WTC11 (cell line): ENCODE results near the gene CLUH. TPM values are rescaled to one million over a fixed set of nuclear protein-coding genes. Genes with fewer than 3 reads are reported as not detected.
"Not testable (repeated sequence)": the region's sequence is repeated elsewhere in the genome, so short reads cannot be mapped to it uniquely, and the experiment has no call there.

ENCODE experiments used
- ATAC-seq: fragments of 200-7000 bp; cut with Tn5 transposase; 2 replicates; pipeline ENCODE4 v1.10.0; 2021; ENCODE audit warnings: mild to moderate bottlenecking, moderate library complexity
- CTCF ChIA-PET: fragments of 300-600 bp; sonication (Branson Sonifier 250); formaldehyde crosslinking; loops from one replicate; lab custom pipeline; 2021; ENCODE audit warnings: antibody characterized with exemption; lab: Charles Lee
- POLR2A ChIA-PET: fragments of 350-600 bp; sonication (Branson Sonifier 250); formaldehyde crosslinking; loops from one replicate; lab custom pipeline; 2021; ENCODE audit warnings: antibody characterized with exemption; lab: Charles Lee
- DNase-seq: peaks from one replicate; pipeline ENCODE4 v3.0.0; 2021; ENCODE audit warnings: low spot score
- H3K27ac Mint-ChIP-seq: 2 replicates; pipeline ENCODE4 v1.8.0; 2021; ENCODE audit warnings: mixed read lengths
- H3K27me3 Mint-ChIP-seq: 2 replicates; pipeline ENCODE4 v1.8.0; 2021; ENCODE audit warnings: low read depth, mild to moderate bottlenecking, moderate library complexity, mixed read lengths
- H3K36me3 Mint-ChIP-seq: 2 replicates; pipeline ENCODE4 v1.8.0; 2021; ENCODE audit warnings: mixed read lengths
- H3K4me1 Mint-ChIP-seq: 2 replicates; pipeline ENCODE4 v1.8.0; 2022; ENCODE audit warnings: mixed read lengths
- H3K4me3 Mint-ChIP-seq: 2 replicates; pipeline ENCODE4 v1.8.0; 2021; ENCODE audit warnings: mild to moderate bottlenecking, moderate library complexity, mixed read lengths
- H3K9me3 Mint-ChIP-seq: 2 replicates; pipeline ENCODE4 v1.8.0; 2021; ENCODE audit warnings: mixed read lengths
- AFF4 ChIP-seq: sonication (generic); formaldehyde crosslinking; IDR thresholded peaks from 2 replicates; pipeline ENCODE4 v1.8.1; 2023; ENCODE audit warnings: mild to moderate bottlenecking, missing genetic modification reagents, borderline replicate concordance
- ATF2 ChIP-seq: sonication (generic); formaldehyde crosslinking; IDR thresholded peaks from 2 replicates; pipeline ENCODE4 v1.8.1; 2022; ENCODE audit warnings: low read depth, missing genetic modification reagents, borderline replicate concordance
- CBFB ChIP-seq: sonication (generic); formaldehyde crosslinking; IDR thresholded peaks from 2 replicates; pipeline ENCODE4 v1.8.1; 2022; ENCODE audit warnings: mild to moderate bottlenecking, low read depth, missing genetic modification reagents
- CDX4 ChIP-seq: fragments of 250-450 bp; sonication (Bioruptor Pico); IDR thresholded peaks from 2 replicates; pipeline ENCODE4 v1.9.0; 2021; ENCODE audit warnings: moderate library complexity, mild to moderate bottlenecking, inconsistent platforms, borderline replicate concordance
- CTCF ChIP-seq: fragments of 200-600 bp; IDR thresholded peaks from 2 replicates; pipeline ENCODE4 v1.8.0; 2022; ENCODE audit warnings: antibody characterized with exemption
- ESRRA ChIP-seq: sonication (generic); formaldehyde crosslinking; IDR thresholded peaks from 2 replicates; pipeline ENCODE4 v1.8.1; 2022; ENCODE audit warnings: mild to moderate bottlenecking, missing genetic modification reagents, borderline replicate concordance
- FOXK1 ChIP-seq: sonication (generic); formaldehyde crosslinking; IDR thresholded peaks from 2 replicates; pipeline ENCODE4 v1.8.0; 2022; ENCODE audit warnings: mild to moderate bottlenecking, moderate library complexity, missing genetic modification reagents
- GRHL2 ChIP-seq: fragments of 250-450 bp; sonication (Bioruptor Pico); IDR thresholded peaks from 2 replicates; pipeline ENCODE4 v1.8.0; 2022; ENCODE audit warnings: mild to moderate bottlenecking, moderate library complexity; ENCODE audit not compliant: insufficient replicate concordance, severe bottlenecking
- GTF2I ChIP-seq: fragments of 250-450 bp; sonication (Bioruptor Pico); conservative IDR thresholded peaks from 2 replicates; pipeline ENCODE4 v1.4.0; 2021; ENCODE audit warnings: mild to moderate bottlenecking
- NFATC4 ChIP-seq: fragments of 250-450 bp; sonication (Bioruptor Pico); IDR thresholded peaks from 2 replicates; pipeline ENCODE4 v1.9.0; 2021; ENCODE audit warnings: mild to moderate bottlenecking
- NFE2L1 ChIP-seq: sonication (generic); formaldehyde crosslinking; IDR thresholded peaks from 2 replicates; pipeline ENCODE4 v1.8.1; 2023; ENCODE audit warnings: missing genetic modification reagents
- NR3C1 ChIP-seq: sonication (generic); formaldehyde crosslinking; conservative IDR thresholded peaks from 2 replicates; pipeline ENCODE4 v1.8.1; 2023; ENCODE audit warnings: low read depth, mild to moderate bottlenecking, missing genetic modification reagents
- TP53 ChIP-seq: sonication (generic); formaldehyde crosslinking; IDR thresholded peaks from 2 replicates; pipeline ENCODE4 v1.8.1; 2023; ENCODE audit warnings: mild to moderate bottlenecking, missing genetic modification reagents
- total RNA-seq: library from RNA; stranded (reverse); gene quantifications from 3 replicates; pipeline ENCODE4 v1.2.3, GENCODE V29; 2021
- TF ChIP-seq, protein P1 (sequence below): sonication (generic); formaldehyde crosslinking; IDR thresholded peaks from 2 replicates; pipeline ENCODE4 v1.8.1; 2022; ENCODE audit warnings: mild to moderate bottlenecking, missing genetic modification reagents, moderate library complexity, borderline replicate concordance

CLUH gene
- total RNA-seq, 1 experiment from 2014 or later = 105 TPM

GRCh38 chr17:2700030-2700490 lies 11.5 kb downstream of the CLUH start (continued):
- TF ChIP-seq CDX4 (CRISPR knock-in tag) (no peak), AFF4 (CRISPR knock-in tag) (no peak), GRHL2 (CRISPR knock-in tag) (no peak), NR3C1 (CRISPR knock-in tag) (no peak), CTCF (no peak), FOXK1 (CRISPR knock-in tag) (no peak), TP53 (no peak)

DNA sequence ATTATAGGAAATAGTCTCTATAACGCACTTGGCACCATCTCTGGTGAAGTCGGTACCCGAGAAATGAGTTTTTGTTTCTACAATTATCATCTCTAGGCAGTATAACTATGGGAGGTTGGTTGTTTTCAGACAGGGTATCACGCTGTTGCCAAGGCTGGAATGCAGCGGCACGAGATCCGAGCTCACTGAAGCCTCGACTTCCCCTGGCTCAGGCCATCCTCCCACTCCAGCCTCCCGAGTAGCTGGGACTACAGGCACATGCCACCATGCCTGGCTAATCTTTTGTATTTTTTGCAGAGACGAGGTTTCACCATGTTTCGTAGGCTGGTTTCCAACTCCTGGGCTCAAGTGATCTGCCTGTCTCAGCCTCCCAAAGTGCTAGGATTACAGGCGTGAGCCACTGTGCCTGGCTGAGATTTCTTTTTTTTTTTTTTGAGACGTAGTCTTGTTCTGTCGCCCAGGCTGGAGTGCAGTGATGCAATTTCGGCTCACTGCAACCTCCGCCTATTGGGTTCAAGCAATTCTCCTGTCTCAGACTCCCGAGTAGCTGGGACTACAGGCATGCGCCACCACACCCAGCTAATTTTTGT lies 12.3 kb downstream of the CLUH start:
- CTCF ChIA-PET = interaction anchor here (1.0 kb wide), 1 partner anchor 330 kb away, joined by 3 read pairs; no protein-coding TSS in a partner anchor
- H3K4me3 Mint-ChIP-seq, DNase-seq, H3K27me3 Mint-ChIP-seq, ATAC-seq, H3K9me3 Mint-ChIP-seq, POLR2A ChIA-PET, H3K4me1 Mint-ChIP-seq, H3K27ac Mint-ChIP-seq: not testable (repeated sequence)
- peaks cover 20% of the 10 kb centered on the region for H3K36me3 Mint-ChIP-seq

GRCh38 chr17:2697611-2698162 lies 13.9 kb downstream of the CLUH start:
- Mint-ChIP-seq H3K4me1 (no peaks in the 10 kb centered on the region), H3K36me3 (peaks cover 18% of the 10 kb centered on the region), H3K27ac (no peak overlapping the region), H3K9me3 (no peaks in the 10 kb centered on the region), H3K4me3 (no peak overlapping the region), H3K27me3 (no peaks in the 10 kb centered on the region)
- DNase-seq (peak; percentile 13), ATAC-seq (no peak)
- TF ChIP-seq CBFB (CRISPR knock-in tag) (no peak), ESRRA (CRISPR knock-in tag) (no peak), GTF2I (CRISPR knock-in tag) (no peak), NFE2L1 (CRISPR knock-in tag) (no peak), TP53 (no peak), NFATC4 (CRISPR knock-in tag) (no peak), ATF2 (no peak), CTCF (no peak)
- TF ChIP-seq, protein P1, sequence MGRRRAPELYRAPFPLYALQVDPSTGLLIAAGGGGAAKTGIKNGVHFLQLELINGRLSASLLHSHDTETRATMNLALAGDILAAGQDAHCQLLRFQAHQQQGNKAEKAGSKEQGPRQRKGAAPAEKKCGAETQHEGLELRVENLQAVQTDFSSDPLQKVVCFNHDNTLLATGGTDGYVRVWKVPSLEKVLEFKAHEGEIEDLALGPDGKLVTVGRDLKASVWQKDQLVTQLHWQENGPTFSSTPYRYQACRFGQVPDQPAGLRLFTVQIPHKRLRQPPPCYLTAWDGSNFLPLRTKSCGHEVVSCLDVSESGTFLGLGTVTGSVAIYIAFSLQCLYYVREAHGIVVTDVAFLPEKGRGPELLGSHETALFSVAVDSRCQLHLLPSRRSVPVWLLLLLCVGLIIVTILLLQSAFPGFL = no peak
- POLR2A ChIA-PET = no interaction called here
- CTCF ChIA-PET = interaction anchor here (0.6 to 1.7 kb wide), 5 partner anchors 13 to 315 kb away, joined by 3 to 6 read pairs (median 3); no protein-coding TSS in a partner anchor
